Keratinocyte (primary cell): ENCODE results near the gene CACNA1C.

Source experiments
- EZH2 ChIP-seq: IDR thresholded peaks from one replicate; pipeline ENCODE4 v1.6.1; 2012; ENCODE audit warnings: inconsistent platforms, mild to moderate bottlenecking, low read length, moderate library complexity
- TF ChIP-seq, protein P1 (sequence below), 3 experiments: IDR thresholded peaks in 1 of 3; conservative IDR thresholded peaks in 1 of 3; optimal IDR thresholded peaks in 1 of 3; 2 replicates in 2 of 3; 3 replicates in 1 of 3; pipeline versions ENCODE3 to v1.5.1; 2011; ENCODE audit warnings: low read length in 3 of 3, mild to moderate bottlenecking in 3 of 3, moderate library complexity in 2 of 3, control low read depth in 1 of 3, inconsistent platforms in 1 of 3; ENCODE audit not compliant: insufficient read depth in 2 of 3; ENCODE audit errors: extremely low read depth in 1 of 3

DNA sequence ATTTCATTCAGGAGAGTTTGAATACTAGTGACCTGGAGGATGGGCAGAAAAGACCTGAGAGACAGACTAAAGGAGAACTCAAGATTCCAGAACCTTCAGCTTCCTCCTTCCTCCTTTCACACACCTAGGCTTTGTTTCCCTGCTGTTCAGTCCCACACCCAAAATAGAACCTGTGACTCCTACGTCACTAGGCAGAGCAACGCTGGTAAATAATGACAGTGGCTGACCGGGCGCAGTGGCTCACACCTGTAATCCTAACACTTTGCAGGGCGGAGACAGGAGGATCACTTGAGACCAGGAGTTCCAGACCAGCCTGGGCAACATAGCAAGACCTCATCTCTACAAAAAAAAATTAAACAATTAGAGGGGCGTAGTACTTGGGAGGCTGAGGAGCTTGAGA, 575.6 kb downstream of the CACNA1C start:
- TF ChIP-seq, protein P1, sequence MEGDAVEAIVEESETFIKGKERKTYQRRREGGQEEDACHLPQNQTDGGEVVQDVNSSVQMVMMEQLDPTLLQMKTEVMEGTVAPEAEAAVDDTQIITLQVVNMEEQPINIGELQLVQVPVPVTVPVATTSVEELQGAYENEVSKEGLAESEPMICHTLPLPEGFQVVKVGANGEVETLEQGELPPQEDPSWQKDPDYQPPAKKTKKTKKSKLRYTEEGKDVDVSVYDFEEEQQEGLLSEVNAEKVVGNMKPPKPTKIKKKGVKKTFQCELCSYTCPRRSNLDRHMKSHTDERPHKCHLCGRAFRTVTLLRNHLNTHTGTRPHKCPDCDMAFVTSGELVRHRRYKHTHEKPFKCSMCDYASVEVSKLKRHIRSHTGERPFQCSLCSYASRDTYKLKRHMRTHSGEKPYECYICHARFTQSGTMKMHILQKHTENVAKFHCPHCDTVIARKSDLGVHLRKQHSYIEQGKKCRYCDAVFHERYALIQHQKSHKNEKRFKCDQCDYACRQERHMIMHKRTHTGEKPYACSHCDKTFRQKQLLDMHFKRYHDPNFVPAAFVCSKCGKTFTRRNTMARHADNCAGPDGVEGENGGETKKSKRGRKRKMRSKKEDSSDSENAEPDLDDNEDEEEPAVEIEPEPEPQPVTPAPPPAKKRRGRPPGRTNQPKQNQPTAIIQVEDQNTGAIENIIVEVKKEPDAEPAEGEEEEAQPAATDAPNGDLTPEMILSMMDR (optimal IDR thresholded peaks at IDR 0.05 in 1 of 3, IDR thresholded peaks at IDR 0.05 in 1 of 3, conservative IDR thresholded peaks at IDR 0.05 in 1 of 3; ENCODE audit: extremely low read depth in 1 of 3, insufficient read depth in 2 of 3, low read length in 3 of 3), result no peak
- TF ChIP-seq EZH2, result no peak
